OCI-LY3 (cell line): ENCODE data around the gene NOL3.

Source experiments
- CTCF ChIP-seq: fragments of 200-600, 300-600 bp; sonication (generic); IDR thresholded peaks from 2 replicates; pipeline ENCODE4 v1.5.1; 2014; ENCODE audit warnings: antibody characterized with exemption, low read length, low read depth
- EZH2phosphoT487 ChIP-seq: fragments of 200-600 bp; shearing (Covaris generic); IDR thresholded peaks from 2 replicates; pipeline ENCODE4 v1.6.1; 2018; ENCODE audit warnings: antibody characterized with exemption, mixed run types, low read depth

GRCh38 chr16:67216612-67217490, 46.5 kb downstream of the NOL3 start:
- TF ChIP-seq CTCF: no peak
- TF ChIP-seq EZH2phosphoT487: no peak
